ENCODE results near the gene ATP6V0E1.
"Not testable (repeated sequence)": the region's sequence is repeated elsewhere in the genome, so short reads cannot be mapped to it uniquely, and the experiment has no call there.

The ATP6V0E1 gene

DNA sequence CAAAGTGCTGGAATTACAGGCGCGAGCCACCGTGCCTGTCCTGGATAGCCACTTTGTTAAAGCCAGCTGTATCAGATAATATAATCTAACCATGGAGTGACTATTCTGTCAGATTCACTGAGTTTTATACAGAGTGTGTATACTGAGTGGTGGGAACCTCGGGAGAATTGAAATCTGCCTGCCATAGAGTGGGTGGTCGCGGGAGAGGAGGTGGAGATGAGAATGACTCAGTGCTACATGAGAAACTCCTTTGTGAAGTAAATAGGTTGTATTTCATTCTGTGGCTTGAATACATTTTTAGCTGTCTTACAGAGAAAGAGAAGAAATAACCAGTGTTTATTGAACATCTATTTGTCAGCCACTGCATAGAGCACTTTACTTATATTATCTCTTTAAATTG lies 26.4 kb downstream of the ATP6V0E1 start:
- DNase-seq = no peak

GRCh38 chr5:173010547-173011464 lies 27.2 kb downstream of the ATP6V0E1 start:
- no peak for DNase-seq

DNA sequence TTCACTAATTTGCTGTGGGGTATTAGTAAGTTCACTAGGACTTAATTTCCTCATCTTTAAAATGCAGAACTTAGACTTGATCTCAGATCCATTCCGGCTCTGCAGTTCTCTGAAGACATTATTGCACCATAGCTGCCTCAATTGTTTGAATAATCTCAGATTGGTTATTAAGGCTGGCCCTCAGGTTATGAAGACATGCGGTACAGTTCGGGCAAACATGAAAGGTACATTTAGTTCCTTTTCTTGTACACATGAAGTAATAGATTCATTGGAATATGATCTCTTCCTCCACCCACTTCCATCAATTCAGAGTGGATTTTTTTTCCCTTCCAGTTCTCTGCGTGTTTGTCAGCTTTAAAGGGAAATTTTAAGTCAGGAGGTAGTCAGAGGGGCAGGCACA lies 28.0 kb downstream of the ATP6V0E1 start:
- DNase-seq = no peak

DNA sequence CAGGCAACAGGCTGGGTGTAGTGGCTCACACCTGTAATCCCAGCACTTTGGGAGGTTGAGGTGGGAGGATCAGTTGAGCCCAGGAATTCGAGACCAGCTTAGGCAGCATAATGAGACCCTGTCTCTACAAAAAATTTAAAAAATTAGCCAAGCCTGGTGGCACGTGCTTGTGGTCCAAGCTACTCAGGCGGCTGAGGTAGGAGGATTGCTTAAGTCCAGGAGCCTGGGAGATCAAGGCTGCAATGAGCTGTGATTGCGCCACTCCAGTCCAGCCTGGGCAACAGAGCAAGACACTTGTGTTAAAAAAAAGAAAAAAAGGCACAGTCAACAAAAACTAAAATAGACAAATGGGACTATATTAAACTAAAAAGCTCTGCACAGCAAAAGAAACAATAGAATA lies 29.3 kb downstream of the ATP6V0E1 start:
- DNase-seq = no peak

DNA sequence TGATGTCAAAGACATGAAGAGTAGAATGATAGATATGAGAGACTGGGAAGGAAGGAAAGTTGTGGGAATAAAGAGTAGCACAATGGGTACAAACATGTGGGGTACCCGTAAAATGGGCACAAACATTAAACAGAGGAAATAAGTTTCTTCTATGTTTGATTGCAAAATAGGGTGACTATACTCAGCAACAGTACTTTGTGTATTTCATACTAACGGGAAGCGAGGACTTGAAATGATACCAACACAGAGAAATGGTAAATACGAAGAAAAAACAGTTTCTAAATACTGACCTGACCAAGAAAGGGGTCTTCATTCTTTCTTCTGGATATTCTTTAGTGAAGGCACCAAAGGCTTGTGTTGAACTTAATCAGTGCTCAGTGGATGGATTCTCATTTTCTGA lies 31.1 kb downstream of the ATP6V0E1 start:
- no peak for DNase-seq

DNA sequence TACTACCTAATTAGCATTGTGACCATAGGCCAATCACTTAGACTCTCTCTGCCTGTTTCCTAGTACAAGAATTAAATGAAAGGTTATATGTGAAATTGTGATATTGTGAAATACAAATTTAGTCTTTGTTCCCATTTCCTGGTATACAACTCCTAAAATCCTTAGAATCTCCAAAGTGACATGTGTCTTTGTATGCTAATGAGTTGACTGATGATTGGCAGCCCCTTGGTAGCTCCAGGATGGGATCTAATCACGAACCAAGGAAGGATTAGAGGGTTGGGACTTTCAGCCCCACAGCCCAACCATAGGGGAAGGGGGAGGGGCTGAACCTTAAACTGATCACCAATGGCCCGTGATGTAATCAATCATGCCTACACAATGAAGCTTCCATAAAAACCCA lies 31.6 kb downstream of the ATP6V0E1 start:
- no peak for DNase-seq

GRCh38 chr5:173015598-173016455 lies 32.3 kb downstream of the ATP6V0E1 start:
- DNase-seq = no peak

DNA sequence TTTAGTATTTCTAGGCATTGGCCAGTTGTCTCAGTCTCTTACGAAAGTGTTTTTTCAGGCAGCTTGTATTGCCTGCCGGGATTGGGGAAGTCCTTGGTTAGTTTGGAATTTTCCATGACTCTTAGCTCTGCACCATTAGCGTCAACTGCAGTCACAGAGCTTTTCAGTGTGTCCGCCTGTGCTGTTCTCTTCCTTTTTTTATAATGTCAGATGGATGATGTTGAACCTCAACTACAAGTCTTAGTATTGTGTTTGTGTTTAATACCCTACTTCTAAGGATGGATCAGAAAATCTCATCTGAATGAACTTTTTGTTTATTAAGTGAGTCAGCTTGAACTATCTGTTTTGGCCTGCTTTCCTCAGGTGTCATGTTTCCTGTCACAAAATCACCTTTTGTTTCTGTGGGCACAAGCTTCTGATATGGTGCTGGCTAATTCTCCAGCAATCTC lies 33.1 kb downstream of the ATP6V0E1 start:
- no peak for DNase-seq

- DNase-seq = not testable (repeated sequence)
These were observed 33.5 kb downstream of the ATP6V0E1 start for GRCh38 chr5:173017087-173017486.

DNA sequence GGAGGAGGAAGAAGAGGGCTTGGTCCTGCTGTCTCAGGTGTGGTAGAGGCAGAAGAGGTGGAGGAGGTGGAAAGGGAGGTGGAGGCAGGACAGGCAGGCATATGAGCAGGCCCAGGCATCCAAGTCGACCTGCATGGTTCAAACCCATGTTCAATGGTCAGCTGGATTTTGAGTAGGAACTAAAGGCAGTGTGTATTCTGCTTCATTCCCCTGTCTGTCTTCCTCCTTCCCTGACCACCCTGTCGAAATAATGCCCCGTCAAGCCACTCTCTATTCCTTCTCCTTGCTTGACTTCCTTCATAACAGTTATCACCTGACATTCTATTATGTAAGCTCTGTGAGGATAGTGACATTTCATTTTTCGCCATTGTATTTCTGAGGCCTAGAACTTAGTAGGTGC lies 34.8 kb downstream of the ATP6V0E1 start:
- no peak for DNase-seq

GRCh38 chr5:173020154-173020581 lies 36.6 kb downstream of the ATP6V0E1 start:
- no peak for DNase-seq

DNA sequence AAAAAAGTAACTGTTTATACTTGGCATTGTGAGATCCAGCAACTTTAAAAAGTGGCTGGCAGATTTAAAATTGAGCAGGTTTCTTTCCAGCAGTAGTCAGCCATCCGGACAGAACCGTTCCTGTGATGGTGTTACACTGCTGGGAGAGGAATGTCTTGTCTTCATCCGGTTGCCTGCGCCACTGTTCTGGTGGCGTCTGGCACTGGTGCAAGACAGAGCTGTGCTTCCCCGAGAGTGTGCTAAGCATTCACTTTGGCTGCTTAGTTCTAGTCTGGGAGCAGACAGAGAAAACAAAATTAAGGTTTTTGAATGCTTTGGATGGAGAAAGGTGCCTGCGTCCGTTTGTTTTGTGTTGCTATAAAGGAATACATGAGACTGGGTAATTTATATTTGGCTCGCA lies 37.1 kb downstream of the ATP6V0E1 start:
- DNase-seq = no peak

GRCh38 chr5:173025651-173026050 lies 42.1 kb downstream of the ATP6V0E1 start:
- DNase-seq = no peak

DNA sequence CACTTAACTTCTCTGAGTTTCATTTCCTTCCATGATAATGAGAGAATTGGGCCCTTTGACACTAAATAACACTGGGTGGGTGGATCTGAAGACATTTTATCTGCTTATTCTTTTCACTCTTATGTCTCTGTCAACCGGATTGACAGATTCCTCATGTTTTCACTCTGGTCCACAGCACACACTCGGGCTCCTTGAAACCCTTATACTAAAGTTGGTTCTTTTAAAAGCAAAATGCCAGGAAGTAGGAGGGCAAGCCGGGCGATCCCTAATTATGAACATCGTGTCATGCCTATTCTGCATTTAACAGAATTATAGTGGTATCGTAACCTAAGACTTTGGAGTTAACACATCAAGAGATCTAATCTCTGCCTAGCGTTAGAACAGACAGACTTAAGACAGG lies 44.3 kb downstream of the ATP6V0E1 start:
- DNase-seq = no peak

GRCh38 chr5:173028811-173029327 lies 45.3 kb downstream of the ATP6V0E1 start:
- DNase-seq = no peak

DNA sequence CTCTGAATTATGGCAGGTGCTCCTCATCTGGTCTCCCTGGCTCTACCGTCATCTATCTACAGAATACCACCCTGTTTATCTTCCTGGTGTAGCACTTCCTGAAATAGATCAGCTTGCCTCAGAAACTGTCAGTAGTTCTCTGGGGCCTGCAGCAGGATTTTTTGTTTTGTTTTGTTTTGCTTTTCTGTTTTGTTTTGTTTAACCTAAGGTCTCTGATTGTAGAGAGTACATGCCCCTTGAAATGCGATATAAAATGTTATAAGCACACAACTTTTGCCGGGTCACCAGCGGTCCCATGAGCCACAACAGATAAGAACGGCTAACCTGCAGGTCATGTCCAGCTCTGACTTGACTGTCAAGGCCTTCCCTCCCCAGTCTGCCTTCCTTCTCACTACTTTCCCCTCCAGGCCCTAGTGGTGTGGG lies 45.9 kb downstream of the ATP6V0E1 start:
- DNase-seq = no peak

- DNase-seq = not testable (repeated sequence)
These were observed 48.5 kb downstream of the ATP6V0E1 start for GRCh38 chr5:173032096-173032495.

- DNase-seq = no peak
These were observed 49.2 kb downstream of the ATP6V0E1 start for GRCh38 chr5:173032730-173033129.

- no peak for DNase-seq
These were observed 50.4 kb downstream of the ATP6V0E1 start for GRCh38 chr5:173033923-173034322.

DNA sequence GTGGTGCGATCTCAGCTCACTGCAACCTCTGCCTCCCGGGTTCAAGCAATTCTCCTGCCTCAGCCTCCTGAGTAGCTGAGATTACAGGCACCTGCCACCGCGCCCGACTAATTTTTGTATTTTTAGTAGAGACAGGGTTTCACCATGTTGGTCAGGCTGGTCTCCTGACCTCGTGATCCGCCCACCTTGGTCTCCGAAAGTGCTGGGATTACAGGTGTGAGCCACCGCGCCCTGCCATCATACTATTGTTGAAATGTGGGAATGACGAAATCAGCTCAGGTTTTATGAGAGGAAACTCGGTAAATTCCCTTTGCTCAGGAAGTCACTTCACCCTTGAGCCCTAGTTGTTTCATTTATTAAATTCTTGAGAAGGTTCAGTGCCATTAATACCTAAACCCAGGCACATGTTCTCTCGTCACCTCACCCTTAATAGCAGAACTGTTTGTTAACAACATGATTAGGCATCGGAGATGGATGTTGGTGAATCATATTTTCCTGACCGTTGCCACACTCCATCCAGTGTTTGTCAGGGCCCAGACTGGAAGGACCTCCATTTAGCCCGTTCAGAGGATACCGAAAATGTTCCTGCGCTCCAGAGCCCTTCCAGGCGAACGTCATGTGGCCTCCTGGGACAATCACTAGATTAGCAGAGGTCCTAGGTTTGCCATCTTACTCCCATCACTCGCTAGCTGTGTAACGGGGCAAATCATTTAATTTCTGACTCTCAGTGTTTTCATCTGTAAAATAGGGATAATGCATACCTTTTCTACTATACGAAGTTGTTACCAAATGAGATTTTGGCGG lies 52.5 kb downstream of the ATP6V0E1 start:
- peak; percentile 16 for DNase-seq

- no peak for DNase-seq
These were observed 55.6 kb downstream of the ATP6V0E1 start for GRCh38 chr5:173039188-173039587.

GRCh38 chr5:173039964-173040363 lies 56.4 kb downstream of the ATP6V0E1 start:
- no peak for DNase-seq
